Esophagus muscularis mucosa (tissue), 4 donors: Measurements from ENCODE around the gene KLF7. TPM values are rescaled to one million over a fixed set of nuclear protein-coding genes. Genes with fewer than 3 reads are reported as not detected.
A peak's percentile ranks its signal among the peaks of the same experiment; 100 is the strongest.

ENCODE experiments used
- DNase-seq: peaks from one replicate; pipeline ENCODE4 v3.0.0-alpha.2; 2017; ENCODE audit errors: extremely low spot score
- H3K27ac ChIP-seq, 4 donors: fragments of 200-600 bp; sonication (generic); replicated peaks in 1 of 4; 1 replicate in 3 of 4; 2 replicates in 1 of 4; pipeline ENCODE4 v1.5.1; 2016 to 2019; ENCODE audit warnings: mild to moderate bottlenecking in 1 of 4
- H3K27me3 ChIP-seq, 4 donors: fragments of 200-600 bp; sonication (generic); one replicate each; pipeline versions ENCODE4 v1.5.1 to v1.6.0; 2016 to 2019
- H3K36me3 ChIP-seq, 4 donors: fragments of 200-600 bp; sonication (generic); one replicate each; pipeline ENCODE4 v1.5.1; 2016 to 2019
- H3K4me1 ChIP-seq, 4 donors: fragments of 200-600 bp; sonication (generic); one replicate each; pipeline ENCODE4 v1.5.1; 2016 to 2019
- H3K4me3 ChIP-seq, 4 donors: fragments of 200-600 bp; sonication (generic); 1 replicate in 2 of 4; 2 replicates in 2 of 4; pipeline ENCODE4 v1.5.1; 2016 to 2019; ENCODE audit warnings: mild to moderate bottlenecking in 4 of 4, moderate library complexity in 1 of 4
- H3K9me3 ChIP-seq, 4 donors: fragments of 200-600 bp; sonication (generic); 1 replicate in 3 of 4; 2 replicates in 1 of 4; pipeline ENCODE4 v1.5.1; 2016 to 2019
- EP300 ChIP-seq: sonication (generic); formaldehyde crosslinking; IDR thresholded peaks from one replicate; pipeline ENCODE4 v1.6.1; 2017; ENCODE audit warnings: antibody characterized with exemption
- POLR2A ChIP-seq: fragments of 450-650 bp; IDR thresholded peaks from one replicate; pipeline ENCODE4 v1.6.1; 2017; ENCODE audit warnings: antibody characterized with exemption, moderate library complexity, mild to moderate bottlenecking, low read depth
- POLR2AphosphoS5 ChIP-seq, 2 donors: sonication (generic); formaldehyde crosslinking; IDR thresholded peaks; one replicate each; pipeline ENCODE4 v1.6.1; 2017; ENCODE audit warnings: antibody characterized with exemption in 2 of 2
- WGBS: methylation state at CpG from one replicate; pipeline ENCODE4 v1.1.5; 2018; 5-methylcytosine and 5-hydroxymethylcytosine counted together
- intact Hi-C: fragments of 100-400 bp; cut with DNase I; formaldehyde crosslinking; loops from one replicate; pipeline ENCODE4 v1.15.1; 2023
- total RNA-seq, 4 donors: library from RNA; depleted of rRNA; stranded (reverse); fragments of >200 nt; gene quantifications; one replicate each; pipeline versions ENCODE4 v1.1.0 to v1.2.1, GENCODE V29; 2016
- TF ChIP-seq, protein P1 (sequence below), 3 experiments: fragments of 200-600 bp in 2 of 3; fragments of 450-650 bp in 1 of 3; sonication (generic) in 2 of 3; IDR thresholded peaks; one replicate each; pipeline ENCODE4 v1.5.1; 2017 to 2019; ENCODE audit warnings: antibody characterized with exemption in 3 of 3, mild to moderate bottlenecking in 2 of 3, moderate library complexity in 1 of 3

The KLF7 gene
- total RNA-seq, 4 donors from 2014 or later: 25.3 to 47.4 (median 36.9) TPM

GRCh38 chr2:207133820-207134519 lies 31.8 kb downstream of the KLF7 start:
- H3K9me3 ChIP-seq: no peaks in the 10 kb centered on the region
- TF ChIP-seq POLR2AphosphoS5 (IDR thresholded peaks at IDR 0.05) (peak; percentile 77 to 84), POLR2A (no peak), EP300 (peak; percentile 60)
- TF ChIP-seq, protein P1, sequence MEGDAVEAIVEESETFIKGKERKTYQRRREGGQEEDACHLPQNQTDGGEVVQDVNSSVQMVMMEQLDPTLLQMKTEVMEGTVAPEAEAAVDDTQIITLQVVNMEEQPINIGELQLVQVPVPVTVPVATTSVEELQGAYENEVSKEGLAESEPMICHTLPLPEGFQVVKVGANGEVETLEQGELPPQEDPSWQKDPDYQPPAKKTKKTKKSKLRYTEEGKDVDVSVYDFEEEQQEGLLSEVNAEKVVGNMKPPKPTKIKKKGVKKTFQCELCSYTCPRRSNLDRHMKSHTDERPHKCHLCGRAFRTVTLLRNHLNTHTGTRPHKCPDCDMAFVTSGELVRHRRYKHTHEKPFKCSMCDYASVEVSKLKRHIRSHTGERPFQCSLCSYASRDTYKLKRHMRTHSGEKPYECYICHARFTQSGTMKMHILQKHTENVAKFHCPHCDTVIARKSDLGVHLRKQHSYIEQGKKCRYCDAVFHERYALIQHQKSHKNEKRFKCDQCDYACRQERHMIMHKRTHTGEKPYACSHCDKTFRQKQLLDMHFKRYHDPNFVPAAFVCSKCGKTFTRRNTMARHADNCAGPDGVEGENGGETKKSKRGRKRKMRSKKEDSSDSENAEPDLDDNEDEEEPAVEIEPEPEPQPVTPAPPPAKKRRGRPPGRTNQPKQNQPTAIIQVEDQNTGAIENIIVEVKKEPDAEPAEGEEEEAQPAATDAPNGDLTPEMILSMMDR (IDR thresholded peaks at IDR 0.05): no peak
- H3K4me3 ChIP-seq: peak overlapping the region in 2 of 4 donors; percentile 2 to 25
- 35% methylated on average over 13 of the region's 13 CpGs for WGBS
- no peaks in the 10 kb centered on the region for H3K36me3 ChIP-seq
- DNase-seq: no peak
- H3K27ac ChIP-seq: peak overlapping the region; percentile 69 to 100 (median 80)
- intact Hi-C loops: no loop called here
- no peaks in the 10 kb centered on the region for H3K27me3 ChIP-seq
- H3K4me1 ChIP-seq: peaks cover 95 to 99% (median 96%) of the 10 kb centered on the region in 4 donors

- no peak for TF ChIP-seq EP300
- no peak for TF ChIP-seq POLR2AphosphoS5 (IDR thresholded peaks at IDR 0.05)
- TF ChIP-seq POLR2A: no peak
- TF ChIP-seq, protein P1 (IDR thresholded peaks at IDR 0.05): no peak
- peak overlapping the region in 2 of 4 donors; percentile 2 to 25 for H3K4me3 ChIP-seq
- intact Hi-C loops: no loop called here
- no peaks in the 10 kb centered on the region for H3K27me3 ChIP-seq
- peak overlapping the region; percentile 69 to 100 (median 80) for H3K27ac ChIP-seq
- DNase-seq: no peak
- 53% methylated on average over 6 of the region's 6 CpGs for WGBS
- no peaks in the 10 kb centered on the region for H3K36me3 ChIP-seq
- no peaks in the 10 kb centered on the region for H3K9me3 ChIP-seq
- H3K4me1 ChIP-seq: peaks cover 92 to 94% (median 93%) of the 10 kb centered on the region in 4 donors
These were observed 32.3 kb downstream of the KLF7 start for GRCh38 chr2:207133458-207133819.

DNA sequence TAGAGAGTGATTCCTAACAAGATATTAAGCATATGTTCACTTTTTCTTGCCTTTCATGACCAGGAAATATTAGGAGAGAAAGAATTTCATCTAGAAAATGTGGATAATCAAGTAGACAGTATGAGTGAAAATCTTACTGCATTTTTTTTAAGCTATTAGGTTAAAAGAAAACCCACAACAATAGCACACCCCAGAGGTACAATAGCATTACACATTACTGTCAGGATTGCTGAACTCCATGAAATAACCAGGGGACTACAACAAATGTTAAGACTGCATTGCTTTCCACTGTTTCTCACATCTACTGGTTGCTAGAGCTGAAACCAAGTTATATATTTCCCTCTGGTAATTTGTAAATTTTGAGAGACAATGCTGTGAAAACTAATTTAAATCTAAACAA lies 33.7 kb downstream of the KLF7 start:
- intact Hi-C loops: no loop called here
- Histone ChIP-seq H3K4me1 (peaks cover 83 to 87% (median 86%) of the 10 kb centered on the region in 4 donors), H3K27me3 (no peaks in the 10 kb centered on the region), H3K9me3 (no peaks in the 10 kb centered on the region), H3K4me3 (no peak overlapping the region), H3K27ac (peak overlapping the region; percentile 69 to 100 (median 80)), H3K36me3 (no peaks in the 10 kb centered on the region)
- TF ChIP-seq EP300: no peak
- DNase-seq: no peak

DNA sequence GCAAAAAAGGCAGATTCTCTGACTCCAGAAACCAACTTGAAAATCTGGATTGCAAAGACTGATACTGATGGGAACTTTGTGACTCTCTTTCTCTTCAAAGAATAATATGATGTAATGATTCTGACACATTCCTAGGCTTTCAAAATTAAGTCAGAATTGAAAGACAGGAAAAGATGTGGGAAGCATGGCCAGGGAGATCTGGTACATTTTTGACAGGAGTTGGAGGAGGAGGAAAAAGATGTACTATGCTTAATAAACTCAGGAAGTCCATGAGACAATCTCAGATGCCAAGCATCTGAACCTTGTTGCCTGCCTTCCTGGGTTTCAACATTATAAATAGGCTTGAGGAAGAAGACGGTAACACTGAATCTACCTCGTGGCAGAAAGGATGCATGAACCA lies 34.2 kb downstream of the KLF7 start:
- no peak overlapping the region for H3K4me3 ChIP-seq
- no peaks in the 10 kb centered on the region for H3K27me3 ChIP-seq
- TF ChIP-seq EP300 (no peak), POLR2AphosphoS5 (IDR thresholded peaks at IDR 0.05) (peak in 1 of 2 donors; percentile 37)
- H3K9me3 ChIP-seq: no peaks in the 10 kb centered on the region
- DNase-seq: no peak
- 22% methylated on average over 2 of the region's 2 CpGs for WGBS
- H3K27ac ChIP-seq: peak overlapping the region; percentile 69 to 100 (median 80)
- intact Hi-C loops: no loop called here
- H3K4me1 ChIP-seq: peaks cover 80 to 87% (median 86%) of the 10 kb centered on the region in 4 donors
- no peaks in the 10 kb centered on the region for H3K36me3 ChIP-seq

DNA sequence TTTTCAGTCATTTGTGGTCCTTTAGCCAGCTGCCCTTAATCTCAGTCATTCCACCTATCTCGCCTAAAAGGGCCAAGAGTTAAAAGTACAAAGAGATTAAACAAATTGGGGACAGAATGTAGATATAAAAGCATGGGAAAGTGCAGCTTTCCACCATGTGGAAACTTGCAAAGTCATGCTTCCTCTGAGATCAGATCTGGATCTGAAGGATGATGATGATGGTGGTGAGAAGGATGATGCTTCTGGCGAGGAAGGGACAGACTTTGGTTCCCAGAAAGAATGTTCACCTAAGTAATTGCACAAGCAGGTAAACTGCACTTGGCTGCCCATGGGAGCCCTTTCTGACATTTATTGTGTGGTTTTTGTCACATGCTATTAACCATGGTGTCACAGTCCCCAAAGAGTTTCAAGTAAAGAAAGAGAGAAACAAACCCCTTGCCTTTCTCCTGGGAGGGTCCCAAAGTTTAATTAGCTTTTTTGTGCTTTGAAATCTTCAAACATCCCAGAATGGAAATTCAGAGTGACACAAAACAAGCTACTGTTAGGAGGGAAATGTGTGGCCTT lies 34.7 kb downstream of the KLF7 start:
- intact Hi-C loops: no loop called here
- Histone ChIP-seq H3K9me3 (no peaks in the 10 kb centered on the region), H3K36me3 (no peaks in the 10 kb centered on the region), H3K4me1 (peaks cover 78 to 87% (median 86%) of the 10 kb centered on the region in 4 donors), H3K27me3 (no peaks in the 10 kb centered on the region), H3K4me3 (no peak overlapping the region), H3K27ac (peak overlapping the region; percentile 69 to 100 (median 80))
- WGBS: 89% methylated on average over 2 of the region's 2 CpGs
- TF ChIP-seq POLR2AphosphoS5 (IDR thresholded peaks at IDR 0.05): no peak
- TF ChIP-seq, protein P1 (IDR thresholded peaks at IDR 0.05): no peak
- no peak for TF ChIP-seq POLR2A
- DNase-seq: no peak
